CD4-positive, alpha-beta T cell (primary cell): ENCODE results near the gene TSKS. TPM values are rescaled to one million over a fixed set of nuclear protein-coding genes. Genes with fewer than 3 reads are reported as not detected.

Source experiments
- ATAC-seq: fragments of 200-7000 bp; cut with Tn5 transposase; one replicate; pipeline ENCODE4 v1.10.0; 2022; ENCODE audit warnings: mild to moderate bottlenecking; ENCODE audit not compliant: poor library complexity
- CTCF ChIA-PET: fragments of 350-600 bp; sonication (Branson Sonifier 250); formaldehyde crosslinking; loops from one replicate; lab custom pipeline; 2021; ENCODE audit warnings: antibody characterized with exemption, inconsistent platforms; lab: Charles Lee
- POLR2A ChIA-PET: fragments of 350-600 bp; sonication (Branson Sonifier 250); formaldehyde crosslinking; loops from one replicate; lab custom pipeline; 2021; ENCODE audit warnings: antibody characterized with exemption, inconsistent platforms; lab: Charles Lee
- DNase-seq, 14 experiments: peaks; one replicate each; pipeline ENCODE4 v3.0.0-alpha.2; 2013 to 2020; ENCODE audit warnings: mixed read lengths in 2 of 14
- H3K27ac ChIP-seq, 2 donors: one replicate each; pipeline versions ENCODE4 v1.5.1 to v1.7.0; 2013; ENCODE audit warnings: low read length in 2 of 2, low read depth in 1 of 2, mild to moderate bottlenecking in 1 of 2
- H3K27me3 ChIP-seq, 2 experiments: 1 replicate in 1 of 2; 2 replicates in 1 of 2; pipeline versions ENCODE4 v1.6.1 to v1.7.0; 2013; ENCODE audit warnings: low read length in 2 of 2, control low read depth in 1 of 2, mild to moderate bottlenecking in 1 of 2, moderate library complexity in 1 of 2; ENCODE audit not compliant: insufficient read depth in 2 of 2, control insufficient read depth in 1 of 2
- H3K36me3 ChIP-seq: one replicate; pipeline ENCODE4 v1.6.1; 2013; ENCODE audit warnings: low read length, control low read depth; ENCODE audit not compliant: insufficient read depth
- H3K4me1 ChIP-seq: one replicate; pipeline ENCODE4 v1.6.1; 2013; ENCODE audit warnings: low read length, control low read depth; ENCODE audit not compliant: insufficient read depth
- H3K4me3 ChIP-seq: one replicate; pipeline ENCODE4 v1.5.1; 2013; ENCODE audit warnings: mild to moderate bottlenecking, low read length, moderate library complexity
- H3K9me3 ChIP-seq, 2 experiments: 1 replicate in 1 of 2; 2 replicates in 1 of 2; pipeline versions ENCODE4 v1.6.1 to v1.7.0; 2013; ENCODE audit warnings: low read length in 2 of 2, mild to moderate bottlenecking in 2 of 2, control low read depth in 1 of 2, moderate library complexity in 1 of 2; ENCODE audit not compliant: control insufficient read depth in 1 of 2, insufficient read depth in 1 of 2
- H3K27ac Mint-ChIP-seq: one replicate; pipeline ENCODE4 v1.8.0; 2020; ENCODE audit warnings: mixed read lengths
- H3K27me3 Mint-ChIP-seq: one replicate; pipeline ENCODE4 v1.8.0; 2021; ENCODE audit warnings: mixed read lengths
- H3K36me3 Mint-ChIP-seq: one replicate; pipeline ENCODE4 v1.8.0; 2021; ENCODE audit warnings: low read depth, mixed read lengths
- H3K4me1 Mint-ChIP-seq: one replicate; pipeline ENCODE4 v1.8.0; 2021; ENCODE audit warnings: low read depth, mixed read lengths
- H3K4me3 Mint-ChIP-seq: one replicate; pipeline ENCODE4 v1.8.0; 2020; ENCODE audit warnings: mild to moderate bottlenecking, mixed read lengths
- H3K9me3 Mint-ChIP-seq: one replicate; pipeline ENCODE4 v1.8.0; 2020; ENCODE audit warnings: mixed read lengths
- CTCF ChIP-seq: fragments of 200-600 bp; IDR thresholded peaks from one replicate; pipeline ENCODE4 v1.8.0; 2022; ENCODE audit warnings: antibody characterized with exemption, mild to moderate bottlenecking
- intact Hi-C, 2 experiments: fragments of 100-400 bp; cut with DNase I in 1 of 2; cut with micrococcal nuclease in 1 of 2; formaldehyde crosslinking; loops; one replicate each; pipeline versions ENCODE4 v1.15.1 to v1.9.0; 2023 to 2025; cut with DNase I, micrococcal nuclease
- total RNA-seq, 174 experiments: library from RNA in 2 of 174; stranded (reverse) in 2 of 174; gene quantifications; one replicate each; pipeline ENCODE4 v1.2.3 and lab custom pipeline; 2021 to 2026

TSKS gene
- total RNA-seq, 2 experiments from 2014 or later, result 2.1 to 2.9 TPM

- no peaks in the 10 kb centered on the region for H3K4me1 ChIP-seq
- H3K4me3 ChIP-seq, result no peak overlapping the region
- Mint-ChIP-seq H3K27me3 (no peaks in the 10 kb centered on the region), H3K4me1 (no peaks in the 10 kb centered on the region), H3K9me3 (no peaks in the 10 kb centered on the region), H3K36me3 (peaks cover 71% of the 10 kb centered on the region), H3K27ac (no peak overlapping the region), H3K4me3 (no peak overlapping the region)
- no peaks in the 10 kb centered on the region for H3K9me3 ChIP-seq
- no peaks in the 10 kb centered on the region for H3K27me3 ChIP-seq
- POLR2A ChIA-PET, result no interaction called here
- CTCF ChIA-PET, result interaction anchor here (1.0 kb wide), 1 partner anchor 146 kb away, joined by 3 read pairs; no protein-coding TSS in a partner anchor
- H3K36me3 ChIP-seq, result peaks cover 64% of the 10 kb centered on the region
- no peak for DNase-seq
- no peak for TF ChIP-seq CTCF
- intact Hi-C loops, result no loop called here
- H3K27ac ChIP-seq, result no peak overlapping the region
- ATAC-seq, result no peak
Measured at GRCh38 chr19:49787746-49788145, 24.6 kb upstream of the TSKS start.

- peaks cover 72% of the 10 kb centered on the region for H3K36me3 Mint-ChIP-seq
- DNase-seq, result no peak
- no peak overlapping the region for H3K27ac ChIP-seq
- POLR2A ChIA-PET, result no interaction called here
- H3K4me1 ChIP-seq, result no peaks in the 10 kb centered on the region
- H3K27ac Mint-ChIP-seq, result no peak overlapping the region
- H3K4me3 Mint-ChIP-seq, result no peak overlapping the region
- no peak for ATAC-seq
- H3K27me3 Mint-ChIP-seq, result no peaks in the 10 kb centered on the region
- no peaks in the 10 kb centered on the region for H3K9me3 Mint-ChIP-seq
- H3K4me3 ChIP-seq, result no peak overlapping the region
- CTCF ChIA-PET, result interaction anchor here (1.0 kb wide), 1 partner anchor 145 kb away, joined by 3 read pairs; no protein-coding TSS in a partner anchor
- no peaks in the 10 kb centered on the region for H3K4me1 Mint-ChIP-seq
- intact Hi-C loops, result no loop called here
- no peaks in the 10 kb centered on the region for H3K9me3 ChIP-seq
- peaks cover 56% of the 10 kb centered on the region for H3K36me3 ChIP-seq
- no peak for TF ChIP-seq CTCF
- no peaks in the 10 kb centered on the region for H3K27me3 ChIP-seq
Measured at GRCh38 chr19:49786376-49786820, 23.3 kb upstream of the TSKS start.

- no peak overlapping the region for H3K4me3 ChIP-seq
- DNase-seq (no peak), ATAC-seq (no peak)
- Mint-ChIP-seq H3K9me3 (no peaks in the 10 kb centered on the region), H3K4me3 (no peak overlapping the region), H3K36me3 (peaks cover 63% of the 10 kb centered on the region), H3K4me1 (peaks cover 10% of the 10 kb centered on the region), H3K27ac (no peak overlapping the region), H3K27me3 (no peaks in the 10 kb centered on the region)
- no peaks in the 10 kb centered on the region for H3K4me1 ChIP-seq
- no peaks in the 10 kb centered on the region for H3K27me3 ChIP-seq
- H3K36me3 ChIP-seq, result peaks cover 38% of the 10 kb centered on the region
- ChIA-PET POLR2A (no interaction called here), CTCF (no interaction called here)
- no peaks in the 10 kb centered on the region for H3K9me3 ChIP-seq
- intact Hi-C loops, result no loop called here
- H3K27ac ChIP-seq, result no peak overlapping the region
- TF ChIP-seq CTCF, result no peak
Measured at GRCh38 chr19:49782515-49782914, 19.4 kb upstream of the TSKS start.
